ENCODE measurements around the gene CPNE5.

CPNE5 gene

DNA sequence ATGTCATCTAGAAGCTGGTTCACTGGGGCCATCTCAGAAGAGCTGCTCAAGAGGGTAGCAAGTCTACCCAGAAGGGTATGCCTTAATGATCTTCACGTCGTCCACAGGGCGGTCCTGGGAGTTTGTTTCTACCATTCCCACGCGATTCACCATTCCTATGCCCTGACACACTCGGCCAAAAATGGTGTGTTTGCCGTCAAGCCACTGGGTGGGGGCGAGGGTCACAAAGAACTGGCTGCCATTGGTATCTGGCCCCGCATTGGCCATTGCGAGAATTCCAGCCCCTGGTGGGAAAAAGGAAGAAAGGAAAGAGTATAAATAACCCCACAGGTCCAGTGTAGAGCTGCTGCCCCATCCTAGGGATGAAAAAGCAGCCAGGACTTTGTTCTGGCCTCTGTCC is 16.5 kb upstream of the CPNE5 start:
- peaks cover 0 to 55% (median 31%) of the 10 kb centered on the region in 4 donors for H3K4me1 ChIP-seq
- H3K27ac ChIP-seq = peak overlapping the region; percentile 39 to 62
- no peak overlapping the region for H3K4me3 ChIP-seq
- intact Hi-C loops (cut with DNase I; ENCODE audit: low total_unique reads) = loop anchor here (10.0 kb wide), 1 partner anchor 171 kb away; no protein-coding TSS in a partner anchor
- TF ChIP-seq, protein P1, sequence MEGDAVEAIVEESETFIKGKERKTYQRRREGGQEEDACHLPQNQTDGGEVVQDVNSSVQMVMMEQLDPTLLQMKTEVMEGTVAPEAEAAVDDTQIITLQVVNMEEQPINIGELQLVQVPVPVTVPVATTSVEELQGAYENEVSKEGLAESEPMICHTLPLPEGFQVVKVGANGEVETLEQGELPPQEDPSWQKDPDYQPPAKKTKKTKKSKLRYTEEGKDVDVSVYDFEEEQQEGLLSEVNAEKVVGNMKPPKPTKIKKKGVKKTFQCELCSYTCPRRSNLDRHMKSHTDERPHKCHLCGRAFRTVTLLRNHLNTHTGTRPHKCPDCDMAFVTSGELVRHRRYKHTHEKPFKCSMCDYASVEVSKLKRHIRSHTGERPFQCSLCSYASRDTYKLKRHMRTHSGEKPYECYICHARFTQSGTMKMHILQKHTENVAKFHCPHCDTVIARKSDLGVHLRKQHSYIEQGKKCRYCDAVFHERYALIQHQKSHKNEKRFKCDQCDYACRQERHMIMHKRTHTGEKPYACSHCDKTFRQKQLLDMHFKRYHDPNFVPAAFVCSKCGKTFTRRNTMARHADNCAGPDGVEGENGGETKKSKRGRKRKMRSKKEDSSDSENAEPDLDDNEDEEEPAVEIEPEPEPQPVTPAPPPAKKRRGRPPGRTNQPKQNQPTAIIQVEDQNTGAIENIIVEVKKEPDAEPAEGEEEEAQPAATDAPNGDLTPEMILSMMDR (IDR thresholded peaks at IDR 0.05) = no peak
- no peaks in the 10 kb centered on the region for H3K27me3 ChIP-seq
- DNase-seq = peak in 1 of 2 donors; percentile 38
- peaks cover 0 to 14% (median 0%) of the 10 kb centered on the region in 3 donors for H3K36me3 ChIP-seq
- H3K9me3 ChIP-seq = no peaks in the 10 kb centered on the region

DNA sequence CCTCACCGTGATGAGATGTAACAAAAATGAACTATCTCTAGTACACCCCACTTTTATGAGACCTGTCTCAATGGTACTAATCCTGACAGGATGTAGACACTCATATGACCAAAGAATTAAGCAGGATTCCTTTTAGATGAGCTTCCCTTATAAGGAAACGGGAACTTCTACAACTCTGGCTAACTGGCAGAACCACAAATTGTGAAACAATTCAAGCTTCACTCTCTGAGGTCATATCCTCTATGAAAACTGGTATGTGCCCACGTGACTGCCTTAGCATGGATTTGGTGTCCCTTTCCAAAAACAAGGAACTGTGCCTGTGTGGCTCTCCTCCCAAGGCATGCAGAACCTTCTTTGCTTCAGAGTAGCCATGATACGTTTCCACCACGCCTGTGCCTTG is 14.1 kb upstream of the CPNE5 start:
- Histone ChIP-seq H3K4me1 (peaks cover 0 to 48% (median 31%) of the 10 kb centered on the region in 4 donors), H3K9me3 (no peaks in the 10 kb centered on the region), H3K27me3 (no peaks in the 10 kb centered on the region), H3K36me3 (peaks cover 0 to 14% (median 0%) of the 10 kb centered on the region in 3 donors), H3K4me3 (no peak overlapping the region), H3K27ac (peak overlapping the region; percentile 73 to 78)
- intact Hi-C loops (cut with DNase I; ENCODE audit: low total_unique reads) = loop anchor here (10.0 kb wide), 1 partner anchor 169 kb away; no protein-coding TSS in a partner anchor
- TF ChIP-seq, protein P1 (IDR thresholded peaks at IDR 0.05) = no peak
- DNase-seq = peak; percentile 70 to 84

DNA sequence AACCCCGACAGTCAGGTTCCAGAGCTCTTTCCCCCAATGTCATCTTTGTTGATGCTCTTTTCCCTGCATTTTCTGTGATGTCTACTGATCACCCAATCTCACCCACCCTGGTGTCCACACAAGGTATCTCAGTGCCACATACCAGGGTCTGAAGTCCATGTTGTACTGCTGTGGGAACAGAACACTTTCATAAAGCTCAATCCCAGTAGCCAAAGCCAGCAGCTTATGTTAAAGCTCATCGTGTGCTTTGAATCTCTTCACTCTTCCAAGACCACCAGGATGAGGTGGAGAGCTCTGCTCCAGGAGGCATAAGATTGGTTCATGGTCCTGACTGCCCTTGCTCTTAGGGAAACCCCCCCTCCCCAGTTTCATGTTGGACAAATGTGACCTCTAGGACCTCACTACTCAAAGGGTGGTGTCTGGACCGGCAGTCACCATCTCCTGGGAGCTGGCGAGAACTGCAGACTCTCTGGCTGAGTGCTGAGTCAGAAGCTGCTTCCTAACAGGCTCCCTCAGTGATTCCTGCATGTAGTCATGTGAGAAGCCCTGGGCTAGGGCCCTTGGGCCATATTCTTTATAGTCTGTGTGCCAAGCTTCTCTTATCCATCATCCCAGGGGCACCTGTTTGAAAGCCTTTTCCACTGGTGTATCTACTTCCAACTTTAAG is 13.4 kb upstream of the CPNE5 start:
- Histone ChIP-seq H3K36me3 (peaks cover 0 to 14% (median 0%) of the 10 kb centered on the region in 3 donors), H3K4me3 (no peak overlapping the region), H3K27ac (peak overlapping the region; percentile 73 to 78), H3K9me3 (no peaks in the 10 kb centered on the region), H3K4me1 (peaks cover 0 to 47% (median 29%) of the 10 kb centered on the region in 4 donors), H3K27me3 (no peaks in the 10 kb centered on the region)
- intact Hi-C loops (cut with DNase I; ENCODE audit: low total_unique reads) = loop anchor here (10.0 kb wide), 1 partner anchor 168 kb away; no protein-coding TSS in a partner anchor
- peak in 1 of 2 donors; percentile 73 for DNase-seq
- TF ChIP-seq, protein P1 (IDR thresholded peaks at IDR 0.05) = no peak

DNA sequence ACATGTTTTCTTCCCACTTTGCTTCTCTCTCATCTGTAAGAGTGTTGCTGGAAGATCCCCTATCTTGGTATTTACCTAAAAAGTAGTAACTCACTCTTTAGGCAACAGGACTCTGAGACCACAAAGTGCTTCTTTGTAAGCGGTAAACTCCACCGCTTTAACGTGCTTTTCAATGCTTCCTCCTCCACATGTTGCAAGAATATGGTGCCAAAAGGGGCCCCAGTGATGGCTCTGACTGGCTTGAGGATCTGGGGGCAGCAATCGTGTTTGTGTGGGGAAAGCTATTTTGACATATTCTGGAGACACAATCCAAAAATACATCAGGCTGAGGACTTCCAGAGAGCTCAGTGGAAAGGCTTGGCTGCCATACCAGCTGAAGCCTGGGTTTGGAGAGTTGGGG is 12.4 kb upstream of the CPNE5 start:
- H3K9me3 ChIP-seq = no peaks in the 10 kb centered on the region
- no peaks in the 10 kb centered on the region for H3K27me3 ChIP-seq
- H3K4me3 ChIP-seq = no peak overlapping the region
- peaks cover 0 to 42% (median 29%) of the 10 kb centered on the region in 4 donors for H3K4me1 ChIP-seq
- DNase-seq = peak in 1 of 2 donors; percentile 15
- H3K36me3 ChIP-seq = peaks cover 0 to 14% (median 0%) of the 10 kb centered on the region in 3 donors
- intact Hi-C loops (cut with DNase I; ENCODE audit: low total_unique reads) = loop anchor here (10.0 kb wide), 1 partner anchor 167 kb away; no protein-coding TSS in a partner anchor
- H3K27ac ChIP-seq = peak overlapping the region; percentile 23 to 78
- TF ChIP-seq, protein P1 (IDR thresholded peaks at IDR 0.05) = no peak

DNA sequence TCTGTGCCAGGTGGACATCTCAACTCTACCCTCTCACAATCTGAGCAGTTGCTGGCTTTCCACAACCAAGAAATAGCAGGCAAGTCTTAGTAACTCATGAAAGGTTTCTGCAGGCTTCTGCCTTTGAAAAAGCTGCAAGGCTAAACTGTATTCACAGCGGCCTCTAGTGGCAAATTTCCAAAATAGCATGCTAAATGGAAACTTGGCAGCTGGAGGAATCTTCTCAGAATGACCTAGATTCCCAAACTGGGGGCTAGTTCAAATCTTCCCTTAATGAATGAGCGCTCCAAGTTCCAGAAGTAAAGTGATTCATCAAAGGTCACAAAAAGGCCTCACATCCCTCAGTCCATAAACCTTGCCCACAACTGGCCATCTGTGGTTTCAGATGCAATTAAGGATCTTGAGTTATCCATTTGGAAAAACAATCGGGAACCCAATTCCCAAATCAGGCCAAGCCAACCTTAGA is 11.9 kb upstream of the CPNE5 start:
- intact Hi-C loops (cut with DNase I; ENCODE audit: low total_unique reads) = loop anchor here (10.0 kb wide), 1 partner anchor 166 kb away; no protein-coding TSS in a partner anchor
- H3K27me3 ChIP-seq = no peaks in the 10 kb centered on the region
- TF ChIP-seq, protein P1 (IDR thresholded peaks at IDR 0.05) = peak; percentile 64 to 65

More for the DNA sequence above, 11.9 kb upstream of the CPNE5 start:
- H3K27ac ChIP-seq = peak overlapping the region; percentile 23 to 78
- H3K9me3 ChIP-seq = no peaks in the 10 kb centered on the region
- peak; percentile 44 to 68 for DNase-seq
- H3K4me1 ChIP-seq = peaks cover 0 to 37% (median 28%) of the 10 kb centered on the region in 4 donors
- peaks cover 0 to 13% (median 0%) of the 10 kb centered on the region in 3 donors for H3K36me3 ChIP-seq
- H3K4me3 ChIP-seq = no peak overlapping the region

Measured in tibial artery (tissue), 4 donors.